HG02970 (cell line): ENCODE data around the gene UBE2E3.
"Not testable (repeated sequence)": the region's sequence is repeated elsewhere in the genome, so short reads cannot be mapped to it uniquely, and the experiment has no call there.

ENCODE experiments used
- ATAC-seq: cut with Tn5 transposase; IDR thresholded peaks from one replicate; pipeline ENCODE4 v1.9.1; 2021; ENCODE audit warnings: mild to moderate bottlenecking, moderate library complexity, moderate number of reproducible peaks; ENCODE audit not compliant: unreplicated experiment, low FRiP score

UBE2E3 gene

GRCh38 chr2:181022652-181023051, 42.2 kb downstream of the UBE2E3 start:
- no peak for ATAC-seq

DNA sequence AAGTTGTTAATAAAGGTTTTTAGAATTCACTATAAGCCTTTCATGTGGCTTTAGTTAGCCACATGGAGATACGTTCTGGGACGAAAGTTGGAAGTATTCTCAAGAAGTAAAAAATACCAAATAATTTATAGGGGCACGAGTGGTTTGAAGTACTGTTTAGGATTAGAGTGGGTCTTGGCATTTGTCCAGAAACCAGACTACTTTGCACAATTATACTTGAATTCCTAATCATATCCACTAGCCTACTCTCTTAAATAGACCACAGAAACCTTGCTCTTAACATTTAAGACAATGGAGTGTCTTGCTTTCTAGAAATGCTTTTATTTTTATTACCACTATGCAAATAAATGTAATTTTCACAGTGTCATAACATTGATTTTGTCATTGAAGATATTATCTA, 44.6 kb downstream of the UBE2E3 start:
- no peak for ATAC-seq

DNA sequence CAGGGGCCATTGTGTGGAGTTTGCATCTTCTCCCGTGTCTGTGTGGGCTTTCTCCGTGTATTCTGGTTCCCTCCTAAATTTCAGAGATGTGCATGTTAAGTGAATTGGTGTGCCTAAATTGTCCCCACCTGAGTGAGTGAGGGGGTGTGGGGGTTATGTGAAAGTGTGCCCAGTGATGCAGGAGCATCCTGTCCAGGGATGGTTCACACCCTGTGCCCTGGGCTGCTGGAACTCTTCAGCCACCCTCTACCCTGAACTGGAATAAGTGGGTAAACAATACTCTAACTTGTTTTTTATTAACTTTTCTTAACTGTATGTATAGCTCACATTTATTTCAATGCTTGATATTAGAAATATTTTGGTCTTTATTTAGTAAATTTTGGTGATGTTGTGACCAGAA, 56.0 kb downstream of the UBE2E3 start:
- ATAC-seq = no peak

DNA sequence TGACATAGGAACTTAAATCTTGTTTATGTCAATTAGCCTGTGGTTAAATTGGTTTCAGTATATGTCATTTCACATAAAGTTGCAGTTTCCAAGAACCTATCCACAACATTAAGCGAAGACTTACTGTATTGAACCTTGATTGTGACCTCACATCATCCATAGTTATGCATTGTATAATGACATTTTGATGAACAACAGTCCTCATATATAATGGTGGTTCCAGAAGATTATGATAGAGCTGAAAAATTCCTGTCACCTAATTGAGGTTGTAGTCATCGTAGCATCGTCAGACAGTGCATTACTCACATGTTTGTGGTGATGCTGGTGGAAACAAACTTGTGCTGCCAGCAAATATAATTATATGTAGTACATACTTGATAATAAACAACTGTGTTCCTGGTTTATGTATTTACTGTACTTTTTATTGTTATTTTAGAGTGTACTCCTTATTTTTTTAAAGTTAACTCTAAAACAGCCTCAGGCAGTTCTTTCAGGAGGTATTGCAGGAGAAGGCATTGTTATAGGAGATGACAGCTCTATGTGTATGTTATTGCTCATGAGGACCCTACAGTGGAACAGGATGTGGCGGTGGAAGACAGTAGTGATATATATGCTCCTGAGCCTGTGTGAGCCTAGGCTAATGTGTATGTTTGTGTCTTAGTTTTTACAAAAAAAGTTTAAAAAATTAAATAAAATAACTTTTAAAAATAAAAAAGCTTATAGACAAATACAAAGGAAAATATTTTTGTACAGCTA, 56.6 kb downstream of the UBE2E3 start:
- ATAC-seq = no peak

DNA sequence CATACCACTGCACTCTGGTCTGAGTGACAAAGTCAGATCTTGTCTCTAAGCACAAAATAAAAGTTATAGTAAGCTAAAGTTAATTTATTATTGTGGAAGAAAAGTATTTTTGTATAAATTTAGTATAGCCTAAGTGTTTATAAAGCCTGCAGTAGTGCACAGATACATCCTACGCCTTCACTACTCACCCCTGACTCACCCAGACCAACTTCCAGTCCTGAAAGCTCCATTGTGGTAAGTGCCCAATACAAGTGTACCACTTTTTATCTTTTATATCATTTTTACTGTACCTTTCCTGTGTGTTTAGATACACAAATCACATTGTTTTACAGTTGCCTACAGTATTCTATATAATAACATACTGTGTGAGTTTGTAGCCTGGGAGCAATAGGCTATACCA, 57.5 kb downstream of the UBE2E3 start:
- ATAC-seq = no peak

DNA sequence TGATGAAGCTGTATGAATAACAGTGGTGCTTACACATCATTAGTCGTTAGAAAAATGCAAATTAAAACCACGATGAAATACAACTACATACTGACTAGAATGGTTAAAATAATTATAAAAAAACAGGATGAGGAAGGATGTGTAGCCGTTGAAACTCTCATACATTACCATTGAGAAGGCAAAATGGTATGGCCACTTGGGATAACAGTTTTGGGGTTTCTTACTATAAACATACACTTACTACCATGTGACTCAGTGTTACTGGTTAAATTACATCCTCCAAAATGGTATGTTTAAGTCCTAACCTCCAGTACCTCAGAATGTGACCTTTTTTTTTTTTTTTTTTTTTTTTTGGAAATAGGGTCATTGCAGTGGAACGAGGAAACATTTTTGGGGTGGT, 58.4 kb downstream of the UBE2E3 start:
- ATAC-seq = no peak

DNA sequence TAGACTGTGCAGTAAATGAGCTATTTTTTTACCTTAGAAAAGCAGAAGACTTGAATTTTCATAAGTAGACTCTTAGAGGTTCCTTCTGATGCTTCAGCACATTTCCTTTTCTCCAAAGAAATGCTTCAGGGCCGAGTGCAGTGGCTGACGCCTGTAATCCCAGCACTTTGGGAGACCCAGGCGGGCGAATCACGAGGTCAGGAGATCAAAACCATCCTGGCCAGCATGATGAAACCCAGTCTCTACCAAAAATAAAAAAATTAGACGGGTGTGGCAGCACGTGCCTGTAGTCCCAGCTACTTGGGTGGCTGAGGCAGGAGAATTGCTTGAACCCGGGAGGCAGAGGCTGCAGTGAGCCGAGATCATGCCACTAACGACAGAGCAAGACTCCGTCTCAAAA, 60.4 kb downstream of the UBE2E3 start:
- ATAC-seq = not testable (repeated sequence)

- no peak for ATAC-seq
Measured at GRCh38 chr2:181041661-181042060, 61.3 kb downstream of the UBE2E3 start.

DNA sequence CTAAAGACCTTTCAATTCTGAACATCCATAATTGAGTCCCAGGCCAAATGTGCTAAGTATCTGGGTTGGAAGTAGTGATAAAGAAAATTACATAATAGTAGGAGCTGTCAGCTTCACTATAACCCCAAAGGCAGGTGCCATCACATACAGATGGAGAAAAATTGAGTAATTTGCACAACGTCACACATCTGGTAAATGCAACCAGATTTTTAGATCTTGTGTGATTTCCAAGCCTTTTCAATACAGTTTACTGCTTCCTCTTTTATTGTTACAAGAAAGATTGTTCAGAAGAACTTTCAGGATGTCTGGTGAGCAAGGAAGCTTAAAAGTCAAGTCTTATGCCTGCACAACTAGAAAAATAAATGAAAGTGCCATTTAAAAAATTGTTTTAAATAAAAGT, 62.3 kb downstream of the UBE2E3 start:
- no peak for ATAC-seq

- ATAC-seq = no peak
Measured at GRCh38 chr2:181046833-181047232, 66.4 kb downstream of the UBE2E3 start.

DNA sequence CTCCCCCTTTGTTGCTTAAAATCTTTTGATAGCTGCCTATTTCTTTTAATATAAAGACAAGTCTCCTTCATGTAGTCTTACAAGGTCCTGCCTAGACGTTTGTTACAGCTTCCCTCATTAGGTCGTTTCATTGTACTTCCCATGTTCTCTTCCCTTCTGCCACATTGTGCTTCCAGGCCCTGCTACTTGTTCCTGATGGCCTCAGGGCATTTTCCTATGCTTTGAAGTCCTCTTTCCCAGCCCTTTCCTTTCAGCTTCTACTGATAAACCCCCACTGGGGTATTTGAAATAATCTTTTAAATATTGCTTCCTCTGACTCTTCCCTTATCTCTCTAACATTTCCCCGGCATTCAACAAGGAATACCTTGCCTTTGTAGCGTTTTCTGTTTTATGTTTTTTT, 67.4 kb downstream of the UBE2E3 start:
- ATAC-seq = no peak

DNA sequence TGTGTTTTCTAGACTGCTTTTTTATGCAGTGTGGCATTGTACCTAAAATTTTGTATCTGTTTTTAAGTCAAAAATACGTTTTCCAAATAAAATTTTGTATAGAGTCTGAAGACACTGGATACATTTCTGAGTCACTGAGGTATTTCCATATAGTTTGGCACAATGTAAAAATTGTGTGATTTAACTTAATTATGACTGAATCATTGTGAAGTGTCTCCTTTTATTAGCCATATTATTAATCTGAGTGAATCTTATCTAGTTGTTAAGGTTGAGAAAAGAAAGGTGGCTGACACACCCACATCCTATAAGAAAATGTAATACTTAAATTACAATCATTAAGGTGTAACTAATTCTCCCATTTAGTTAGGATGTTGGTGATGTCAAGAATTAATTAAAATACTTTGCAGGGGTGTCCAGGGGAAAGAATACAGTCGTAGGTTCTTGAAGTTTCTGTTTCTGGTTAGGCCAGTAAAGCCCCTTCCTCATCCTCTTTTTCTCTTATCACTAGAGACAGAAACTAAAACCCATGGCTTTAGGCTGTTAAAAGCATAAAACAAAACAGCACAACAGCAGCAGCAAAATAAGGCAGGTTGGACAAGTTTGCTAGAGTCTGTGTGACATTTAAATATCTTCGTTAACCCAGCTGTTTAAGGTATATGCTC, 71.6 kb downstream of the UBE2E3 start:
- no peak for ATAC-seq

DNA sequence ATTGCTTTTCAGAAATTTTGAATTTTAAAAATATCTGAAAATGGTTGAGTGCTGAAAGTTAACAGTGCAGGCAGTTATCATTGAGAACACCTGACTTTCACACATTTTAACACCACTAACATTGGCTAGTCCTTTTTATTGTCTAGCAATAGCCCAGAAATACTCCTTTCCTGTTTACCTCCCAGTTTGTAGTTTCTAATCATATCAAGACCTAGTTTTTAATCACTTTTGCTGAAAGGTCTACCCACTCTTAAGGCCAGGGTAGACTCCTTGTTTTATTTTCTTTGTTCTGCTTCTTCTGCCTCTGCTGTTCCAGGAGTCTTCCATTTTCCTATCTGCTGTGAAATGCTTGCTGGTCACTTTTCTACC, 72.1 kb downstream of the UBE2E3 start:
- ATAC-seq = no peak

- ATAC-seq = no peak
Measured at GRCh38 chr2:181054256-181054655, 73.9 kb downstream of the UBE2E3 start.

DNA sequence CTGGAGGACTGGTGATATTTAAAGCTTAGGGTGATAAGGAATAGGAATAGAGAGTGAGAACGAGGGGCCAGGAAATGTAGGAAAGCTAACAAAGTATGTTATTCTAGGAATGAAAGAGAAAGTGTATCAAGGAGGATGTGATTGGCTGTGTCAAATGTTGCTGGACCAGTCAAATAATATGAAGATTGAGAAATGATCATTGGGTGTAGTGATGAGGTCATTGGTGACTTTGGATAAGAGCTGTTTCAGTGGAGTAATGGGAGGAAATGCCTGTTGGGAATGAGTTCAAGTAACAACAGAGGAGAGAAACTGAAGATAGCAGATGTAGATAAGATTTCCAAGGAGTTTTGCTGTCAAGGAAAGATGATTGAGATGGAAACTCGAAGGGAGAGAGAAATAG, 74.4 kb downstream of the UBE2E3 start:
- ATAC-seq = no peak

- ATAC-seq = no peak
Measured at GRCh38 chr2:181058378-181059269, 78.2 kb downstream of the UBE2E3 start.

DNA sequence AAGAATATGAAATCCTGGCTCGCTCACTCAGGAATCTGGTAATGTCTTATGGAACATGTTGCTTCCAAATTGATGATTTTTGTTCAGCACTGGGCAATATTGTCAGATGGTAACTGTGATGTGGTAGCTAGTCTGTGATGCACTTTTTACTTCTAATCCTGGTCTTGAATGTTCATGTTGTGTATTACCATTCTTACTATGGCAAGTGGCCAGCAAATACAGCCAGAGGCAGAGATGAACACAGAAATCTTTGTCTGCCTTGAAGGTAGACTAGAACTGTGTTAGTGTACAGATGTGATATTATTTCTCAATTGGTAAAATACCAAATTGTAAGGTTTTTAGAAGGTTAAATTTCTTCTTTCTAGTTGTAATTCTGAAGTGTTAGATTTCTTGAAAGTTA, 83.3 kb downstream of the UBE2E3 start:
- no peak for ATAC-seq

- no peak for ATAC-seq
Measured at GRCh38 chr2:181065458-181065857, 85.1 kb downstream of the UBE2E3 start.

DNA sequence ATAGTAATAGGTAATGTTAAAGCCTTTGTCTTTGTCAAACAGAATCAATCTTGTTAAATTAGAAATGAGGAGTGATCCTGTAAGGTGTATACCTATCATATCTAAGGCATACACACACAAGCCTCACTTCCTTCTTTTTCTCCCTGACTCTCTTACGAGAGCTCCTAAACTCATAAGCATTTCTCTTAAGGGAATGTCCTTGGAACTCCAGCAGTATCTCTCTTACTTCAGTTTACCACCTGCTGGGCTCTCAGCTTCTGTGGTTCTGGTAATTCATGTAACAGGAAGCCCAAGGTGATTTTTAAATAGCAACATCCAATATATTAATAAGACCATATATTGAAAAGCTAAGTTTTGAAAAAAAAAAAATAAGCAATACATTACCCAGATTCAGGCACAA, 85.9 kb downstream of the UBE2E3 start:
- no peak for ATAC-seq

- no peak for ATAC-seq
Measured at GRCh38 chr2:181070119-181070835, 89.9 kb downstream of the UBE2E3 start.

DNA sequence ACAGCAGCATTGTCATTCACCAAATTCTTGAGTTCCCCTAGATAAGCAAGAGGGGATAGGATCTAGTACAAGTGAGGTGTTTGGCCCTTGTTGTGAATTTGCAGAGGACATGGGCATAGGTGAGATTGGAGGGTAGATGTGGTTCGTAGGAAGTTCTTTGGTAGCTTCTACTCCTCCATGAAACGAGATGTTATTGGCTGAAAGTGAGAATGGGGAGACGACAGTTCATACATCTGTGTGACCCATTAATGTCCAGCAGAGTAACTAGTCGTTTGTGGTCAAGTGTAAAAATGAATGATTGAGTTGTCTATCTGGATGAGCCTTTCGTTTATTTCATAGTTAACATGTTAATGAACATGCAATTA, 90.4 kb downstream of the UBE2E3 start:
- ATAC-seq = no peak
